H7 (cell line): ENCODE results near the gene GALNT8. TPM values are rescaled to one million over a fixed set of nuclear protein-coding genes. Genes with fewer than 3 reads are reported as not detected.
"Not testable (repeated sequence)": the region's sequence is repeated elsewhere in the genome, so short reads cannot be mapped to it uniquely, and the experiment has no call there.

Experiments
- DNase-seq: peaks from one replicate; pipeline ENCODE4 v3.0.0; 2012
- H3K27me3 ChIP-seq: 2 replicates; pipeline ENCODE4 v1.6.0; 2011; ENCODE audit warnings: mild to moderate bottlenecking, low read length; ENCODE audit not compliant: control insufficient read depth, insufficient read depth
- H3K36me3 ChIP-seq: replicated peaks from 2 replicates; pipeline ENCODE4 v1.5.1; 2011; ENCODE audit warnings: low read length; ENCODE audit not compliant: control insufficient read depth, insufficient read depth
- H3K4me3 ChIP-seq: 2 replicates; pipeline ENCODE4 v1.5.1; 2011; ENCODE audit warnings: low read depth, mild to moderate bottlenecking, control low read depth, low read length, moderate library complexity; ENCODE audit not compliant: insufficient read depth
- total RNA-seq: library from RNA; depleted of rRNA; stranded (reverse); fragments of >200 nt; shearing (Covaris generic); gene quantifications from 2 replicates; pipeline ENCODE4 v1.2.3, GENCODE V29; 2014

The GALNT8 gene
- total RNA-seq, 1 experiment from 2014 or later = 2.3 TPM

DNA sequence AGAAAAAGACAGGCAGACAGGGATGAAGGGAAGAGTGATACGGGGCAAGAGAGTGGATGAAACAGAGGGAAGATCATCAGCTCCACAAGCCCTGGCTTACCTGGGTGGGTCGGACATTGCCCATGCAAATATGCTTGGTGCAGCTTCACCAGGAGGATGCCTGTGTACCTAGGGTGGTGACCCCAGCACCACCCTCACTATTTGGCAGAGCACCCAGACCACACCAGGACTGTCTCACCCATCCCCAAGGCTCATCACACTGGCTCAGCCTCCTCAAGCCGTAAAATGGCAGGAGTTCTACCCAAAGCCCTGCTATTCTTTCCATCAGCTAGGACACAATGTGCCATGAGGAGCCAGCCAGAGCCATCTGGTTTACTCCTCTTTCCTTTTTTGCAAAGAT, 3.0 kb downstream of the GALNT8 start:
- Histone ChIP-seq H3K36me3 (no peaks in the 10 kb centered on the region), H3K27me3 (no peaks in the 10 kb centered on the region), H3K4me3 (no peak overlapping the region)
- no peak for DNase-seq

GRCh38 chr12:4725057-4725456, 4.9 kb downstream of the GALNT8 start:
- Histone ChIP-seq H3K4me3 (no peak overlapping the region), H3K36me3 (no peaks in the 10 kb centered on the region), H3K27me3 (no peaks in the 10 kb centered on the region)
- DNase-seq = no peak

DNA sequence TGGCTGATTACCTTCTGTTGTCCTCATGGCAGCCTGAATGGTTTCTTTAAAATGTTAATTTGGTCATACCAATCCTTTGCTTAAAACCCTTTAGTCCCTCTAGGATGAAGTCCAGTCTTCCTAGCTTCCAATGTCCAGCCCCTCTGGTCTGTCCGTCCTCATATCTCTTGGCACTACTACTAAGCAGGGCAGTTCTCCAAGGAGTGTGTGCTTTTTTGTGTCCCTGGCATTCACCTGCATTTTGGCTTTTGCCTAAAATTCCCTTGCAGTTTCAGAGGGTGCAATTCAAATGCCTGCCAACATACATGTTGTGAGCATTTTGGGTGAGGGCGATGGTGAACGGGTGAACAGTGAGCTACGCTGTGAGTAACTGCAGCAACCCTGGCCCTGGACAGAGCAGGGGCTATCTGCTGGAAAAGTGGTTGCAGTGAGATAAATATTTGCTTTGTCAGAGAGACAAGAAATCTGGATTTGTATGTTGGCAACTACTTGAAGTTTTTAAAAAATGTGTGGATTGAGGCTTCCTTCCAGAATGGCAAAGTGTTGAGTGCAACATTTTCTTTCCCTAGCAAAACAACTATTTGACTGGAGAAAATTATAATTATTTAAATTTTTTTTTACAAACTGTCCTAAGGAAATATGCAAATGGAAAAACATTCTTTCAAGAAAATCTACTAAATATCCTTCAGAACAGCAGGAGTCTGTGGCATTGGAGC, 14.6 kb downstream of the GALNT8 start:
- H3K27me3 ChIP-seq = no peaks in the 10 kb centered on the region
- DNase-seq = no peak

GRCh38 chr12:4736091-4736490, 15.9 kb downstream of the GALNT8 start:
- DNase-seq = no peak
- Histone ChIP-seq H3K27me3 (no peaks in the 10 kb centered on the region), H3K4me3 (no peak overlapping the region), H3K36me3 (no peaks in the 10 kb centered on the region; the same call in 1 of the 2 replicates)

More for the DNA sequence above, 14.6 kb downstream of the GALNT8 start:
- Histone ChIP-seq H3K4me3 (no peak overlapping the region), H3K36me3 (no peaks in the 10 kb centered on the region)

- Histone ChIP-seq H3K27me3 (no peaks in the 10 kb centered on the region), H3K4me3 (no peak overlapping the region), H3K36me3 (no peaks in the 10 kb centered on the region; the same call in 1 of the 2 replicates)
- no peak for DNase-seq
Observed at GRCh38 chr12:4738541-4738940, 18.3 kb downstream of the GALNT8 start.

- H3K27me3 ChIP-seq = no peaks in the 10 kb centered on the region
- H3K4me3 ChIP-seq = no peak overlapping the region
- no peaks in the 10 kb centered on the region; the same call in 1 of the 2 replicates for H3K36me3 ChIP-seq
- DNase-seq = no peak
Observed at GRCh38 chr12:4742416-4742970, 22.3 kb downstream of the GALNT8 start.

GRCh38 chr12:4743046-4743445, 22.8 kb downstream of the GALNT8 start:
- Histone ChIP-seq H3K27me3 (no peaks in the 10 kb centered on the region), H3K4me3 (no peak overlapping the region), H3K36me3 (no peaks in the 10 kb centered on the region; the same call in 1 of the 2 replicates)
- no peak for DNase-seq

DNA sequence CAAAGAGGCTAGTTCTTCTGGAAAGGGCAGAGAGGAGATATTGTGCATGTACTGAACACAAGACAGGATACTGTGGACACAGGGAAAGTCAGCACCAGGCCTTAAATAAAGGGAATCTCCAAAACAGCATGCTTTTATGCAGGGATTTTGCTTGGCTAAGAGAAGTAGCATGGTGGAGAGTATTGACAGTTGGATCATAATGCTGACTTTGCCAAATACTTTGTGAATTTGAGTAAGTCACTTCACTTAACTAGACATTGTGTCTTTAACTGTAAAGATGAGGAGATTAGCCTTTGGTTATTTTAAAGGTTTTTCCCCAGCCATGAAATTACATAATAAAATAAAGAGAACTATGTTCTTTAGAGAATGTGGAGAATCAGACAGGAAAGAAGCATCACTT, 24.5 kb downstream of the GALNT8 start:
- Histone ChIP-seq H3K36me3 (no peaks in the 10 kb centered on the region; the same call in 1 of the 2 replicates), H3K27me3 (no peaks in the 10 kb centered on the region), H3K4me3 (no peak overlapping the region)
- DNase-seq = no peak

DNA sequence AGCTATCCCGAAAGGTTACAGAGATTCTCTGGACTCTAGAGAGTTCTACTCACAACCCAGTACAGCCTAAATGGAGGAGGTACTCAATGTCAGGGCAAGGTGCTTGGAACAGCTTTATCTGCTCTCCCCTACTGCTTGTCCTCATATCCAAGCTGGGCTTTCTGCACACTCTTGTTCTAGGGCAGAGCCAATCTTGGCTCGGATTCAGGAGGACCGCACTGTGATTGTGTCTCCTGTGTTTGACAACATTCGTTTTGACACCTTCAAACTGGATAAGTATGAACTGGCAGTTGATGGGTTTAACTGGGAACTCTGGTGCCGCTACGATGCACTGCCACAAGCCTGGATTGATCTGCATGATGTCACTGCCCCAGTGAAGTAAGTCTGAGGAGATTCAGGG, 25.0 kb downstream of the GALNT8 start:
- Histone ChIP-seq H3K27me3 (no peaks in the 10 kb centered on the region), H3K36me3 (no peaks in the 10 kb centered on the region; the same call in 1 of the 2 replicates), H3K4me3 (no peak overlapping the region)
- no peak for DNase-seq

- H3K4me3 ChIP-seq, H3K36me3 ChIP-seq, DNase-seq, H3K27me3 ChIP-seq: not testable (repeated sequence)
Observed at GRCh38 chr12:4751654-4752053, 31.5 kb downstream of the GALNT8 start.

GRCh38 chr12:4762773-4763172, 42.6 kb downstream of the GALNT8 start:
- no peaks in the 10 kb centered on the region for H3K27me3 ChIP-seq
- H3K4me3 ChIP-seq = no peak overlapping the region
- no peak for DNase-seq
- H3K36me3 ChIP-seq = no peaks in the 10 kb centered on the region; the same call in 1 of the 2 replicates

- DNase-seq = peak; percentile 91
- Histone ChIP-seq H3K36me3 (no peaks in the 10 kb centered on the region; the same call in 1 of the 2 replicates), H3K27me3 (no peaks in the 10 kb centered on the region), H3K4me3 (no peak overlapping the region)
Observed at GRCh38 chr12:4763549-4763948, 43.3 kb downstream of the GALNT8 start.

DNA sequence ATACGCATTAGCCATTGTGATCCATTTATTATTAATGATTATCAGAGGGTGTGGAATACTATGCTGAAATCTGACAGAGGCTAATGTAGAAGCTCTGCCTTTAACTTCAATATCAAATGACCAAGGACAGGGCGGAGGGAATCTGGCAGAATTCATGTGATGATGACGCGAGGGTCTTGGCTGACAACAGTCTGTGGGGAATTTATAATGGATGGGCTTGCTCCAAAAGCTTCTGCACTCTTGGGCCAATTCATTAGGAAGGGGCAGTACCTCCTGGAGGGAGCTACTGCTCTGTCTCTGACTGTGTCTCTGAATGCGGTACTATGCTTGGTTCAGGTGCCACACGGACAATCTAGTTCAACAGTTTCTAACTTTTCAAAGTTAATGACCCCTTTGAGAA, 46.2 kb downstream of the GALNT8 start:
- Histone ChIP-seq H3K4me3 (no peak overlapping the region), H3K27me3 (no peaks in the 10 kb centered on the region), H3K36me3 (no peaks in the 10 kb centered on the region; the same call in 1 of the 2 replicates)
- no peak for DNase-seq

- Histone ChIP-seq H3K27me3 (no peaks in the 10 kb centered on the region), H3K4me3 (no peak overlapping the region), H3K36me3 (no peaks in the 10 kb centered on the region; the same call in 1 of the 2 replicates)
- no peak for DNase-seq
Observed at GRCh38 chr12:4767186-4767585, 47.0 kb downstream of the GALNT8 start.

- Histone ChIP-seq H3K36me3 (no peaks in the 10 kb centered on the region; the same call in 1 of the 2 replicates), H3K4me3 (no peak overlapping the region), H3K27me3 (no peaks in the 10 kb centered on the region)
- DNase-seq = no peak
Observed at GRCh38 chr12:4768341-4768740, 48.1 kb downstream of the GALNT8 start.
